ENCODE measurements around the gene JAZF1. TPM values are rescaled to one million over a fixed set of nuclear protein-coding genes. Genes with fewer than 3 reads are reported as not detected.
A peak's percentile ranks its signal among the peaks of the same experiment; 100 is the strongest.

JAZF1 gene
- total RNA-seq, 1 experiment from 2014 or later, result 9.1 TPM

DNA sequence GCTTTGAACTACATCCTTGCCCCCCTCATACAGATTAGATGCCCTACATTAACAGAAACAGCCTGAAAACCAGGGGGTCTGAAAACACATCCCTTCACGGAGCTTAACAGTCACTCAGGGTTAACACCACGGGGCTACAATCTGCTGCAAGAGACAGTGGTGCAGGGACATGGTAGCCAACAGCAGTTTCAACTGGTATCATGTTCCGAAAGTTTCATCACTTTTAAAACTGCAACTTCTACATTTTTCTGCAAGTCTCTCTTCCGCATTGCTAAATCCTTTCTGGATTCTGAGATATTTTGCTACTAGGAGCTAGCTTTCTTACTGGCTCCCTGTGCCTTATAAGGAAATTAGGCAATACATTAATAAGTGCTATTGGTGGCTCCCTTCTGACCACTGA, 92.6 kb downstream of the JAZF1 start:
- no peak overlapping the region for H3K56ac ChIP-seq (ENCODE audit: insufficient read length, low read depth, low read length)
- H4K91ac ChIP-seq (ENCODE audit: insufficient read length, low read depth, low read length), result no peak overlapping the region
- H3K18ac ChIP-seq (ENCODE audit: insufficient read length, low read depth, low read length), result no peak overlapping the region
- no peak overlapping the region for H2BK20ac ChIP-seq (ENCODE audit: low read depth, low read length, poor library complexity, severe bottlenecking)
- H2BK5ac ChIP-seq (ENCODE audit: insufficient read length, low read length), result no peak overlapping the region
- peak overlapping the region; percentile 13 for H3K4me2 ChIP-seq (ENCODE audit: insufficient read depth, insufficient read length, low read length)
- peaks cover 16 to 21% of the 10 kb centered on the region in 2 experiments for H3K4me1 Mint-ChIP-seq
- H3K79me1 ChIP-seq (ENCODE audit: insufficient read depth, low read depth, low read length, poor library complexity, severe bottlenecking), result peaks cover 2% of the 10 kb centered on the region
- H3K9ac ChIP-seq (ENCODE audit: extremely low read depth, insufficient read length, low read length), result no peak overlapping the region
- H3K27ac ChIP-seq (ENCODE audit: insufficient read length, low read depth, low read length), result no peak overlapping the region
- TF ChIP-seq, protein P1, sequence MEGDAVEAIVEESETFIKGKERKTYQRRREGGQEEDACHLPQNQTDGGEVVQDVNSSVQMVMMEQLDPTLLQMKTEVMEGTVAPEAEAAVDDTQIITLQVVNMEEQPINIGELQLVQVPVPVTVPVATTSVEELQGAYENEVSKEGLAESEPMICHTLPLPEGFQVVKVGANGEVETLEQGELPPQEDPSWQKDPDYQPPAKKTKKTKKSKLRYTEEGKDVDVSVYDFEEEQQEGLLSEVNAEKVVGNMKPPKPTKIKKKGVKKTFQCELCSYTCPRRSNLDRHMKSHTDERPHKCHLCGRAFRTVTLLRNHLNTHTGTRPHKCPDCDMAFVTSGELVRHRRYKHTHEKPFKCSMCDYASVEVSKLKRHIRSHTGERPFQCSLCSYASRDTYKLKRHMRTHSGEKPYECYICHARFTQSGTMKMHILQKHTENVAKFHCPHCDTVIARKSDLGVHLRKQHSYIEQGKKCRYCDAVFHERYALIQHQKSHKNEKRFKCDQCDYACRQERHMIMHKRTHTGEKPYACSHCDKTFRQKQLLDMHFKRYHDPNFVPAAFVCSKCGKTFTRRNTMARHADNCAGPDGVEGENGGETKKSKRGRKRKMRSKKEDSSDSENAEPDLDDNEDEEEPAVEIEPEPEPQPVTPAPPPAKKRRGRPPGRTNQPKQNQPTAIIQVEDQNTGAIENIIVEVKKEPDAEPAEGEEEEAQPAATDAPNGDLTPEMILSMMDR (conservative IDR thresholded peaks at IDR 0.05), result no peak
- H3K23ac ChIP-seq (ENCODE audit: insufficient read length, low read depth, low read length), result no peak overlapping the region
- H3K14ac ChIP-seq (ENCODE audit: insufficient read depth, low read length), result no peak overlapping the region
- H3K79me2 ChIP-seq (ENCODE audit: insufficient read depth, low read length), result no peaks in the 10 kb centered on the region; the same call in 1 of the 2 replicates
- no CpG with 5 or more reads among the region's 4 CpGs for WGBS (ENCODE audit: extremely low coverage, insufficient read length, low lambda C conversion rate)
- DNase-seq, result no peak
- peaks cover 11% of the 10 kb centered on the region; the same call in 1 of the 2 replicates for H3K4me1 ChIP-seq (ENCODE audit: insufficient read depth, low read length)
- H2AFZ ChIP-seq (ENCODE audit: low read length), result no peak overlapping the region
- no peak overlapping the region for H3K4ac ChIP-seq (ENCODE audit: low read depth, low read length)
- no peaks in the 10 kb centered on the region for H3K9me3 Mint-ChIP-seq
- no peak overlapping the region for H3T11ph ChIP-seq (ENCODE audit: low read length)
- H4K8ac ChIP-seq (replicated peaks; ENCODE audit: insufficient read length, low read depth, low read length), result no peak overlapping the region
- no peak overlapping the region for H4K5ac ChIP-seq (ENCODE audit: insufficient read length, low read depth, low read length)
- no peaks in the 10 kb centered on the region; the same call in 1 of the 2 replicates for H3K27me3 Mint-ChIP-seq (ENCODE audit: low read depth)
- H3K27ac Mint-ChIP-seq, result peak overlapping the region in 1 of 3 experiments; percentile 50; a peak in 1 of 7 replicates
- H3K9me3 ChIP-seq (ENCODE audit: control insufficient read depth, low read depth, low read length), result no peaks in the 10 kb centered on the region
- H3K4me3 Mint-ChIP-seq, result no peak overlapping the region; a peak in 1 of 5 replicates
- no peaks in the 10 kb centered on the region for H3K27me3 ChIP-seq (ENCODE audit: insufficient read depth, low read length)
- H2BK120ac ChIP-seq (ENCODE audit: low read depth, low read length, poor library complexity, severe bottlenecking), result no peak overlapping the region
- no peaks in the 10 kb centered on the region for H3K36me3 Mint-ChIP-seq (ENCODE audit: insufficient read depth in 1 of 3, low read depth in 3 of 3)
- no peak overlapping the region for H2AK5ac ChIP-seq (ENCODE audit: insufficient read length, low read length)
- H4K20me1 ChIP-seq (ENCODE audit: control insufficient read depth, insufficient read depth, insufficient read length), result no peaks in the 10 kb centered on the region
- H2BK12ac ChIP-seq (ENCODE audit: insufficient read length, low read depth, low read length), result no peak overlapping the region
- no peak overlapping the region for H2BK15ac ChIP-seq (ENCODE audit: low read depth, low read length)
- no peaks in the 10 kb centered on the region for H3K23me2 ChIP-seq (ENCODE audit: insufficient read length, low read depth, low read length, poor library complexity, severe bottlenecking)
